Fibroblast of lung (primary cell): ENCODE results near the gene BMPR1B. TPM values are rescaled to one million over a fixed set of nuclear protein-coding genes. Genes with fewer than 3 reads are reported as not detected.

Source experiments
- DNase-seq, 2 donors: peaks; one replicate each; pipeline versions ENCODE4 v3.0.0 to v3.0.0-alpha.2; 2010; ENCODE audit warnings: low read depth in 2 of 2
- H2AFZ ChIP-seq: 2 replicates; pipeline ENCODE4 v1.5.1; 2012; ENCODE audit warnings: low read length, control low read depth, inconsistent platforms
- H3K27ac ChIP-seq: 2 replicates; pipeline ENCODE4 v1.5.1; 2011; ENCODE audit warnings: low read length, control low read depth; ENCODE audit not compliant: insufficient read depth
- H3K27me3 ChIP-seq: 2 replicates; pipeline ENCODE4 v1.5.1; 2011; ENCODE audit warnings: mild to moderate bottlenecking, low read length; ENCODE audit not compliant: control insufficient read depth, insufficient read depth
- H3K36me3 ChIP-seq: 2 replicates; pipeline ENCODE4 v1.5.1; 2011; ENCODE audit warnings: low read length; ENCODE audit not compliant: control insufficient read depth, insufficient read depth
- H3K4me1 ChIP-seq: 2 replicates; pipeline ENCODE4 v1.5.1; 2011; ENCODE audit warnings: low read length; ENCODE audit not compliant: control insufficient read depth, insufficient read depth; ENCODE audit errors: extremely low read depth
- H3K4me2 ChIP-seq: 2 replicates; pipeline ENCODE4 v1.5.1; 2011; ENCODE audit warnings: low read length, control low read depth; ENCODE audit not compliant: insufficient read depth; ENCODE audit errors: extremely low read depth
- H3K4me3 ChIP-seq, 4 experiments: fragments of 200-600 bp in 1 of 4; sonication (generic) in 1 of 4; replicated peaks in 1 of 4; 2 replicates each; pipeline ENCODE4 v1.5.1; 2011 to 2016; ENCODE audit warnings: low read length in 4 of 4, low read depth in 3 of 4, mild to moderate bottlenecking in 3 of 4, control low read depth in 2 of 4, inconsistent platforms in 1 of 4, mixed read lengths in 1 of 4; ENCODE audit not compliant: insufficient read depth in 1 of 4; ENCODE audit errors: control extremely low read depth in 1 of 4
- H3K79me2 ChIP-seq: 2 replicates; pipeline ENCODE4 v1.5.1; 2012; ENCODE audit warnings: mild to moderate bottlenecking, low read length, inconsistent platforms; ENCODE audit not compliant: control insufficient read depth, insufficient read depth
- H3K9ac ChIP-seq: 2 replicates; pipeline ENCODE4 v1.5.1; 2011; ENCODE audit warnings: mild to moderate bottlenecking, low read length, control low read depth; ENCODE audit not compliant: insufficient read depth
- H3K9me3 ChIP-seq: 2 replicates; pipeline ENCODE4 v1.5.1; 2012; ENCODE audit warnings: low read depth, low read length; ENCODE audit not compliant: control insufficient read depth, insufficient read depth
- H4K20me1 ChIP-seq: 2 replicates; pipeline ENCODE4 v1.5.1; 2011; ENCODE audit warnings: low read length; ENCODE audit not compliant: control insufficient read depth, insufficient read depth; ENCODE audit errors: extremely low read depth
- EZH2 ChIP-seq: IDR thresholded peaks from 2 replicates; pipeline ENCODE4 v1.5.1; 2012; ENCODE audit warnings: low read length, control low read depth, mild to moderate bottlenecking; ENCODE audit errors: missing control alignments
- polyA plus RNA-seq, 2 donors: library from polyadenylated mRNA; depleted of rRNA in 1 of 2; stranded (reverse) in 1 of 2; unstranded in 1 of 2; fragments of >200 nt; gene quantifications; 2 replicates each; pipeline ENCODE4 v1.2.1, GENCODE V29; 2011 to 2012; ENCODE audit warnings: missing spikeins in 1 of 2
- total RNA-seq: library from RNA; depleted of rRNA; stranded (reverse); fragments of >200 nt; gene quantifications from 2 replicates; pipeline ENCODE4 v1.2.1, GENCODE V29; 2014
- TF ChIP-seq, protein P1 (sequence below), 2 donors: IDR thresholded peaks in 1 of 2; conservative IDR thresholded peaks in 1 of 2; 1 replicate in 1 of 2; 2 replicates in 1 of 2; pipeline ENCODE4 v1.5.1; 2011 to 2012; ENCODE audit warnings: low read length in 2 of 2, control low read depth in 1 of 2, inconsistent platforms in 1 of 2, low read depth in 1 of 2, mild to moderate bottlenecking in 1 of 2

Gene BMPR1B
- total and polyA plus RNA-seq, 2 donors (not counting 1 experiment from before 2014, with no cell fraction given), result 0.17 to 0.45 TPM

DNA sequence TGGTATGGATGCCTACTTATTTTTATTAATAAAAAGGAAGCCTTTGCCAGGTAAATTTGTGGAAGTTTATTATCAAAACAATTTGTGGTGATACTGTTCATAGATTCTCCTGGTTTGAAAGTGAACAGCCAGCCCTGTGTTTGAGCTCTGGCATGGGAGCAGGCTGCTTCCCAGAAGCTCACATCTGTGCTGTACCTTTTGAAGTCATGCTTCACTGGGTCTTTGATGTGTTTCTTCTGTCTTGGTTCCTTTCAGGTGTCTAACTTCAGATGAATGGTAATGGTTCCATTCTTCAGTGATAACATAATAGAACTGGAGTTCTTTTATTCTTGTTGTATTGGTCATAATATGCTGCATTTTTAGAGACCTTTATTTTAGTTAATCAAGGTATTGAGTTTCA lies 85.5 kb downstream of the BMPR1B start:
- no peaks in the 10 kb centered on the region for H3K27me3 ChIP-seq
- no peaks in the 10 kb centered on the region for H3K79me2 ChIP-seq
- H3K4me1 ChIP-seq, result no peaks in the 10 kb centered on the region
- no peak overlapping the region for H3K4me3 ChIP-seq
- H4K20me1 ChIP-seq, result no peaks in the 10 kb centered on the region
- H3K9me3 ChIP-seq, result no peaks in the 10 kb centered on the region
- no peak overlapping the region for H2AFZ ChIP-seq
- DNase-seq, result no peak
- no peaks in the 10 kb centered on the region for H3K36me3 ChIP-seq
- H3K27ac ChIP-seq, result no peak overlapping the region
- H3K9ac ChIP-seq, result no peak overlapping the region
- H3K4me2 ChIP-seq, result no peak overlapping the region
- no peak for TF ChIP-seq EZH2
- TF ChIP-seq, protein P1, sequence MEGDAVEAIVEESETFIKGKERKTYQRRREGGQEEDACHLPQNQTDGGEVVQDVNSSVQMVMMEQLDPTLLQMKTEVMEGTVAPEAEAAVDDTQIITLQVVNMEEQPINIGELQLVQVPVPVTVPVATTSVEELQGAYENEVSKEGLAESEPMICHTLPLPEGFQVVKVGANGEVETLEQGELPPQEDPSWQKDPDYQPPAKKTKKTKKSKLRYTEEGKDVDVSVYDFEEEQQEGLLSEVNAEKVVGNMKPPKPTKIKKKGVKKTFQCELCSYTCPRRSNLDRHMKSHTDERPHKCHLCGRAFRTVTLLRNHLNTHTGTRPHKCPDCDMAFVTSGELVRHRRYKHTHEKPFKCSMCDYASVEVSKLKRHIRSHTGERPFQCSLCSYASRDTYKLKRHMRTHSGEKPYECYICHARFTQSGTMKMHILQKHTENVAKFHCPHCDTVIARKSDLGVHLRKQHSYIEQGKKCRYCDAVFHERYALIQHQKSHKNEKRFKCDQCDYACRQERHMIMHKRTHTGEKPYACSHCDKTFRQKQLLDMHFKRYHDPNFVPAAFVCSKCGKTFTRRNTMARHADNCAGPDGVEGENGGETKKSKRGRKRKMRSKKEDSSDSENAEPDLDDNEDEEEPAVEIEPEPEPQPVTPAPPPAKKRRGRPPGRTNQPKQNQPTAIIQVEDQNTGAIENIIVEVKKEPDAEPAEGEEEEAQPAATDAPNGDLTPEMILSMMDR (conservative IDR thresholded peaks at IDR 0.05 in 1 of 2, IDR thresholded peaks at IDR 0.05 in 1 of 2; ENCODE audit: low read depth in 1 of 2, low read length in 2 of 2), result no peak

DNA sequence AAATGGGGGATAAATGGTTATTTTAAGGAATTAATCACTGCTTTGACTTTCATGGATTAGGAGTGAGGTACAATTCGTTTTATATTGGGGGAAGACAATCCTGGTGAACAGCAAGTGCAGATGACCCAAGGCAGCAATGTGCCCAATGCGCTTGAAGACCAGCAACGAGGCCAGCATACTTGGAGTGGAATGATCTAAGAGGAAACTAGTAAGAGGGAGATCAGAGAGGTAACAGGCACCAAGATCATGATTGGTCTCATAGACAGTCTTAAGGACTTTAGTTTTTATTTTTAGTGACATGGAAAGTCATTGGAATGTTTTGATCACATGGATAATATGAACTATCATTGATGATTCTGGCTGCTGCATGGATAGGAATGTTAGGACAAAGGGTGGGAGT lies 90.6 kb downstream of the BMPR1B start:
- TF ChIP-seq EZH2, result no peak
- TF ChIP-seq, protein P1 (conservative IDR thresholded peaks at IDR 0.05 in 1 of 2, IDR thresholded peaks at IDR 0.05 in 1 of 2; ENCODE audit: low read depth in 1 of 2, low read length in 2 of 2), result no peak
- no peak overlapping the region for H2AFZ ChIP-seq

DNA sequence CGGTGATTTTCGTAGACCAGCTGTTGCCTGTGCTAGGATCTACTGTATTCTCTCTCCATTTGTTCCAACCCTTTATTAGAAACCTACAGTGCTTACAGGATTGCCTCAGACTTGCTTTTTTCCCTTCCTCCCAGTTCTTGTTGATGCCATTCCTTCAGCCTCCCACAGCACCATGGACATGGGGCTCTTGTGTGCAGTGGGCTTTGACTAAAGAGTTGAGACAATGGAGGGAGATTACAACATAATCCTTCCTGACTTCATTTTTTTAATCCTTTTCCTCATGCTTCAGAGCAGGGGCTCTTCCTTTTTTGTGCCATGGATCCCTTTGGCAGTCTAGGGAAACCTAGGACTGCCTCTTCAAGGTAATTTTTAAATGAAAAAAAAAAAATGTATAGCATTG lies 92.1 kb downstream of the BMPR1B start:
- Histone ChIP-seq H3K9ac (no peak overlapping the region), H4K20me1 (no peaks in the 10 kb centered on the region), H3K4me3 (no peak overlapping the region), H3K27ac (no peak overlapping the region), H3K27me3 (no peaks in the 10 kb centered on the region), H3K4me1 (no peaks in the 10 kb centered on the region), H3K4me2 (no peak overlapping the region), H3K9me3 (no peaks in the 10 kb centered on the region), H2AFZ (no peak overlapping the region), H3K36me3 (no peaks in the 10 kb centered on the region), H3K79me2 (no peaks in the 10 kb centered on the region)
- no peak for DNase-seq
- TF ChIP-seq, protein P1 (conservative IDR thresholded peaks at IDR 0.05 in 1 of 2, IDR thresholded peaks at IDR 0.05 in 1 of 2; ENCODE audit: low read depth in 1 of 2, low read length in 2 of 2), result no peak
- no peak for TF ChIP-seq EZH2

More for the DNA sequence above, 90.6 kb downstream of the BMPR1B start:
- Histone ChIP-seq H3K4me1 (no peaks in the 10 kb centered on the region), H3K27ac (no peak overlapping the region), H3K79me2 (no peaks in the 10 kb centered on the region), H3K36me3 (no peaks in the 10 kb centered on the region), H3K9me3 (no peaks in the 10 kb centered on the region), H3K9ac (no peak overlapping the region), H3K4me3 (no peak overlapping the region), H4K20me1 (no peaks in the 10 kb centered on the region), H3K27me3 (no peaks in the 10 kb centered on the region), H3K4me2 (no peak overlapping the region)
- DNase-seq, result no peak
